IPS DF 4.7 (cell line): ENCODE data around the gene CLEC2L.

Experiments used
- DNase-seq: peaks from one replicate; pipeline ENCODE4 v3.0.0-alpha.2; 2013; ENCODE audit warnings: low spot score; ENCODE audit errors: extremely low read depth

The CLEC2L gene

GRCh38 chr7:139573871-139574270 lies 50.4 kb downstream of the CLEC2L start:
- no peak for DNase-seq

GRCh38 chr7:139574618-139575337 lies 51.3 kb downstream of the CLEC2L start:
- no peak for DNase-seq

- DNase-seq, result no peak
Observed at GRCh38 chr7:139575338-139575680, 51.8 kb downstream of the CLEC2L start.

GRCh38 chr7:139576179-139576973 lies 52.9 kb downstream of the CLEC2L start:
- no peak for DNase-seq

- DNase-seq, result no peak
Observed at GRCh38 chr7:139580435-139580834, 57.0 kb downstream of the CLEC2L start.

- no peak for DNase-seq
Observed at GRCh38 chr7:139582130-139582650, 58.7 kb downstream of the CLEC2L start.

GRCh38 chr7:139582671-139583155 lies 59.2 kb downstream of the CLEC2L start:
- DNase-seq, result no peak

GRCh38 chr7:139583826-139584553 lies 60.5 kb downstream of the CLEC2L start:
- no peak for DNase-seq

- DNase-seq, result no peak
Observed at GRCh38 chr7:139585042-139585441, 61.6 kb downstream of the CLEC2L start.

GRCh38 chr7:139586286-139586685 lies 62.8 kb downstream of the CLEC2L start:
- DNase-seq, result no peak

- no peak for DNase-seq
Observed at GRCh38 chr7:139587535-139587934, 64.0 kb downstream of the CLEC2L start.

GRCh38 chr7:139588632-139589031 lies 65.1 kb downstream of the CLEC2L start:
- DNase-seq, result no peak

GRCh38 chr7:139589474-139589873 lies 66.0 kb downstream of the CLEC2L start:
- DNase-seq, result no peak

GRCh38 chr7:139591550-139592195 lies 68.2 kb downstream of the CLEC2L start:
- no peak for DNase-seq

- DNase-seq, result no peak
Observed at GRCh38 chr7:139592801-139593461, 69.4 kb downstream of the CLEC2L start.

- no peak for DNase-seq
Observed at GRCh38 chr7:139594090-139594489, 70.6 kb downstream of the CLEC2L start.
